KBM-7 (cell line): ENCODE results near the gene GOLGA6C.
A peak's percentile ranks its signal among the peaks of the same experiment; 100 is the strongest.
"Not testable (repeated sequence)": the region's sequence is repeated elsewhere in the genome, so short reads cannot be mapped to it uniquely, and the experiment has no call there.

Source experiments
- DNase-seq: peaks from one replicate; pipeline ENCODE4 v3.0.0-alpha.2; 2015
- in situ Hi-C: fragments of 300-500 bp; cut with MboI; formaldehyde crosslinking; loops from 2 replicates; pipeline ENCODE4 v1.14.3; 2020; ENCODE audit warnings: low sequenced_read_pairs, low pct_unique_long_range_greater_than_20kb, mixed read lengths

The GOLGA6C gene

GRCh38 chr15:75258034-75258433 lies at the start of gene GOLGA6C:
TSS of gene GOLGA6C (plus strand) at chr15:75258334. CDS start at chr15:75258599, 265 bp downstream.
- in situ Hi-C loops, DNase-seq: not testable (repeated sequence)

GRCh38 chr15:75208501-75209288 lies 49.4 kb upstream of the GOLGA6C start:
- DNase-seq, result no peak
- in situ Hi-C loops, result no loop called here

GRCh38 chr15:75209289-75209676 lies 48.9 kb upstream of the GOLGA6C start:
- no peak for DNase-seq
- in situ Hi-C loops, result no loop called here

- no peak for DNase-seq
- in situ Hi-C loops, result no loop called here
These were observed 47.3 kb upstream of the GOLGA6C start for GRCh38 chr15:75210811-75211230.

GRCh38 chr15:75211436-75212199 lies 46.5 kb upstream of the GOLGA6C start:
- DNase-seq, result no peak
- in situ Hi-C loops, result no loop called here

- no peak for DNase-seq
- in situ Hi-C loops, result no loop called here
These were observed 45.8 kb upstream of the GOLGA6C start for GRCh38 chr15:75212200-75212858.

- no peak for DNase-seq
- in situ Hi-C loops, result no loop called here
These were observed 44.8 kb upstream of the GOLGA6C start for GRCh38 chr15:75213212-75213767.

- DNase-seq, result peak; percentile 43
- in situ Hi-C loops, result no loop called here
These were observed 44.3 kb upstream of the GOLGA6C start for GRCh38 chr15:75213768-75214221.

GRCh38 chr15:75214293-75215096 lies 43.6 kb upstream of the GOLGA6C start:
- in situ Hi-C loops, result no loop called here
- peak; percentile 56 for DNase-seq

- DNase-seq, result peak; percentile 58
- in situ Hi-C loops, result no loop called here
These were observed 42.8 kb upstream of the GOLGA6C start for GRCh38 chr15:75215107-75216004.

GRCh38 chr15:75217012-75217411 lies 41.1 kb upstream of the GOLGA6C start:
- in situ Hi-C loops, result no loop called here
- DNase-seq, result no peak

GRCh38 chr15:75217574-75217973 lies 40.6 kb upstream of the GOLGA6C start:
- in situ Hi-C loops, DNase-seq: not testable (repeated sequence)

GRCh38 chr15:75219507-75219929 lies 38.6 kb upstream of the GOLGA6C start:
- DNase-seq, in situ Hi-C loops: not testable (repeated sequence)

- in situ Hi-C loops, result no loop called here
- no peak for DNase-seq
These were observed 34.4 kb upstream of the GOLGA6C start for GRCh38 chr15:75223688-75224087.

GRCh38 chr15:75224281-75224680 lies 33.9 kb upstream of the GOLGA6C start:
- in situ Hi-C loops, result no loop called here

GRCh38 chr15:75225102-75225836 lies 32.9 kb upstream of the GOLGA6C start:
- in situ Hi-C loops, DNase-seq: not testable (repeated sequence)

More at GRCh38 chr15:75224281-75224680, 33.9 kb upstream of the GOLGA6C start:
- no peak for DNase-seq
